Neural progenitor cell (in vitro differentiated cells): ENCODE results near the gene QSOX2. TPM values are rescaled to one million over a fixed set of nuclear protein-coding genes. Genes with fewer than 3 reads are reported as not detected.

Experiments used
- DNase-seq: peaks from one replicate; pipeline ENCODE4 v3.0.0-alpha.2; 2016; ENCODE audit warnings: low spot score
- H2AFZ ChIP-seq: fragments of 200-600 bp; sonication (generic); replicated peaks from 2 replicates; pipeline ENCODE4 v1.6.1; 2016; ENCODE audit warnings: antibody characterized with exemption
- H3F3A ChIP-seq: fragments of 200-600 bp; sonication (generic); 2 replicates; pipeline ENCODE4 v1.6.1; 2016; ENCODE audit warnings: antibody characterized with exemption, low read depth
- H3K27ac ChIP-seq: fragments of 200-600 bp; sonication (generic); 2 replicates; pipeline ENCODE4 v1.5.1; 2016; ENCODE audit warnings: mild to moderate bottlenecking
- H3K27me3 ChIP-seq: fragments of 200-600 bp; sonication (generic); 2 replicates; pipeline ENCODE4 v1.6.1; 2016; ENCODE audit warnings: mild to moderate bottlenecking, moderate library complexity
- H3K36me3 ChIP-seq: fragments of 200-600 bp; sonication (generic); 2 replicates; pipeline ENCODE4 v1.5.1; 2016
- H3K4me1 ChIP-seq: fragments of 200-600 bp; sonication (generic); 2 replicates; pipeline ENCODE4 v1.6.1; 2016; ENCODE audit warnings: mixed run types
- H3K4me2 ChIP-seq: fragments of 200-600 bp; sonication (generic); 2 replicates; pipeline ENCODE4 v1.6.1; 2016
- H3K4me3 ChIP-seq: fragments of 200-600 bp; sonication (generic); 2 replicates; pipeline ENCODE4 v1.5.1; 2016
- H3K79me2 ChIP-seq: fragments of 200-600 bp; sonication (generic); 2 replicates; pipeline ENCODE4 v1.6.1; 2016; ENCODE audit warnings: low read depth
- H3K9ac ChIP-seq: fragments of 200-600 bp; sonication (generic); 2 replicates; pipeline ENCODE4 v1.6.1; 2016
- H3K9me3 ChIP-seq: fragments of 200-600 bp; sonication (generic); 2 replicates; pipeline ENCODE4 v1.5.1; 2016; ENCODE audit warnings: low read depth
- H4K20me1 ChIP-seq: fragments of 200-600 bp; sonication (generic); 2 replicates; pipeline ENCODE4 v1.6.1; 2016; ENCODE audit warnings: low read depth
- H3K27ac Mint-ChIP-seq: 3 replicates; pipeline ENCODE4 v1.8.0; 2021; ENCODE audit warnings: mixed read lengths
- H3K27me3 Mint-ChIP-seq: 2 replicates; pipeline ENCODE4 v1.8.0; 2022; ENCODE audit warnings: low read depth, mild to moderate bottlenecking, inconsistent platforms, moderate library complexity, mixed read lengths; ENCODE audit not compliant: insufficient read depth
- H3K36me3 Mint-ChIP-seq: 3 replicates; pipeline ENCODE4 v1.8.0; 2021; ENCODE audit warnings: mixed read lengths
- H3K4me1 Mint-ChIP-seq: 3 replicates; pipeline ENCODE4 v1.8.0; 2021; ENCODE audit warnings: mixed read lengths
- H3K4me3 Mint-ChIP-seq: 3 replicates; pipeline ENCODE4 v1.8.0; 2021; ENCODE audit warnings: mild to moderate bottlenecking, moderate library complexity, mixed read lengths
- H3K9me3 Mint-ChIP-seq: 3 replicates; pipeline ENCODE4 v1.8.0; 2020; ENCODE audit warnings: mixed read lengths
- CTCF ChIP-seq: fragments of 200-600 bp; sonication (generic); IDR thresholded peaks from 2 replicates; pipeline ENCODE4 v1.5.1; 2017; ENCODE audit warnings: antibody characterized with exemption, mild to moderate bottlenecking
- EZH2 ChIP-seq: fragments of 200-600 bp; sonication (generic); IDR thresholded peaks from 2 replicates; pipeline ENCODE4 v1.6.1; 2017; ENCODE audit warnings: antibody characterized with exemption, mild to moderate bottlenecking, moderate library complexity
- EZH2phosphoT487 ChIP-seq: fragments of 200-600 bp; sonication (generic); IDR thresholded peaks from 2 replicates; pipeline ENCODE4 v1.6.1; 2017; ENCODE audit warnings: antibody characterized with exemption
- total RNA-seq: library from RNA; depleted of rRNA; stranded (reverse); fragments of >200 nt; gene quantifications from 2 replicates; pipeline ENCODE4 v1.2.3, GENCODE V29; 2015; ENCODE audit warnings: low replicate concordance

The QSOX2 gene
- total RNA-seq, 1 donor from 2014 or later, result 17.1 TPM

- Histone ChIP-seq H3K27me3 (no peaks in the 10 kb centered on the region), H3K4me2 (no peak overlapping the region), H2AFZ (no peak overlapping the region), H3K9ac (no peak overlapping the region), H3K79me2 (peaks cover 15% of the 10 kb centered on the region), H3K36me3 (no peaks in the 10 kb centered on the region), H3F3A (peaks cover 3% of the 10 kb centered on the region), H3K9me3 (no peaks in the 10 kb centered on the region), H4K20me1 (peaks cover 58% of the 10 kb centered on the region), H3K4me3 (no peak overlapping the region), H3K27ac (no peak overlapping the region), H3K4me1 (no peaks in the 10 kb centered on the region)
- Mint-ChIP-seq H3K9me3 (no peaks in the 10 kb centered on the region), H3K4me1 (peaks cover 3% of the 10 kb centered on the region), H3K36me3 (peaks cover 6% of the 10 kb centered on the region), H3K27ac (no peak overlapping the region), H3K27me3 (peaks cover 5% of the 10 kb centered on the region), H3K4me3 (no peak overlapping the region)
- TF ChIP-seq EZH2 (no peak), EZH2phosphoT487 (no peak), CTCF (no peak)
- DNase-seq, result no peak
Observed at GRCh38 chr9:136223871-136224640, 21.6 kb downstream of the QSOX2 start.

- no peaks in the 10 kb centered on the region for H3K4me1 ChIP-seq
- peaks cover 58% of the 10 kb centered on the region for H4K20me1 ChIP-seq
- H3K79me2 ChIP-seq, result peaks cover 11% of the 10 kb centered on the region
- H3K36me3 ChIP-seq, result no peaks in the 10 kb centered on the region
- no peak overlapping the region for H3K4me2 ChIP-seq
- Mint-ChIP-seq H3K9me3 (no peaks in the 10 kb centered on the region), H3K36me3 (peaks cover 6% of the 10 kb centered on the region), H3K4me3 (no peak overlapping the region), H3K27me3 (peaks cover 5% of the 10 kb centered on the region), H3K4me1 (peaks cover 3% of the 10 kb centered on the region), H3K27ac (no peak overlapping the region)
- H3K9ac ChIP-seq, result no peak overlapping the region
- no peaks in the 10 kb centered on the region for H3K9me3 ChIP-seq
- DNase-seq, result no peak
- no peaks in the 10 kb centered on the region for H3K27me3 ChIP-seq
- H3F3A ChIP-seq, result peaks cover 3% of the 10 kb centered on the region
- H3K27ac ChIP-seq, result no peak overlapping the region
- H3K4me3 ChIP-seq, result no peak overlapping the region
- TF ChIP-seq EZH2phosphoT487, result no peak
- TF ChIP-seq EZH2, result no peak
- no peak for TF ChIP-seq CTCF
- H2AFZ ChIP-seq, result no peak overlapping the region
Observed at GRCh38 chr9:136222906-136223285, 22.7 kb downstream of the QSOX2 start.

GRCh38 chr9:136222166-136222905 lies 23.3 kb downstream of the QSOX2 start:
- Histone ChIP-seq H3K79me2 (peaks cover 11% of the 10 kb centered on the region), H3K27ac (no peak overlapping the region), H3F3A (peaks cover 3% of the 10 kb centered on the region), H3K4me2 (no peak overlapping the region), H3K9me3 (no peaks in the 10 kb centered on the region), H2AFZ (no peak overlapping the region), H3K9ac (no peak overlapping the region), H4K20me1 (peaks cover 55% of the 10 kb centered on the region), H3K27me3 (no peaks in the 10 kb centered on the region), H3K4me1 (no peaks in the 10 kb centered on the region), H3K4me3 (no peak overlapping the region), H3K36me3 (no peaks in the 10 kb centered on the region)
- no peak for DNase-seq
- Mint-ChIP-seq H3K4me3 (no peak overlapping the region), H3K27me3 (peaks cover 5% of the 10 kb centered on the region), H3K36me3 (peaks cover 6% of the 10 kb centered on the region), H3K27ac (no peak overlapping the region), H3K9me3 (no peaks in the 10 kb centered on the region), H3K4me1 (peaks cover 3% of the 10 kb centered on the region)
- TF ChIP-seq EZH2 (no peak), CTCF (no peak), EZH2phosphoT487 (no peak)
